ENCODE results near the gene F13A1. TPM values are rescaled to one million over a fixed set of nuclear protein-coding genes. Genes with fewer than 3 reads are reported as not detected.
"Not testable (repeated sequence)": the region's sequence is repeated elsewhere in the genome, so short reads cannot be mapped to it uniquely, and the experiment has no call there.

Gene F13A1
- total and polyA plus RNA-seq, 2 experiments from 2014 or later: not detected

DNA sequence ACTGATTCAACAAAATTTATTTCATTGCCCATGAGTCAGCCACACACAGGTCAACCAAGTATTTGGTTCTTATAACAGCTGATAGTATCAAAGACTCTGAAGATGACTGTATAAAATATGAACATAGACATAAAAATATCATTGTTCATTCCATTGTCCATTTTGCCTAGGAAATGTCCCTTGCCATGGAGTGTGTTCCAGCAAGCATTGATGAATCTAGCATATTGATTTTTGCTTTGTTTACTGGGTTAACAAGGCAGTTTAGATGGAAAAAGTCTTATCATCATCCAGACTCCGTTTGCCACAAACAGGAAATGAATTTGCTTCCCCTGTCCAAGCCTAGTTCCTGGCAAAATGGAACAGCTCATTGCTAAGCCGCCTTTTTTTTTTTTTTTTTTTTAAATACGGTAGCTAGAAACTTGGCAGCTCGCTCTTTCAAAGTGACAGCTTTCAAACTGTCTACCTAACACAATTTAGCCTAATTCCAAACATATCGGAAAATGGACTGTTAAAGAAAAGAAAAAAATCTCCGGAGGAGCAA is 7.5 kb downstream of the F13A1 start:
- Histone ChIP-seq H4K20me1 (ENCODE audit: insufficient read depth) (no peaks in the 10 kb centered on the region), H3K4me3 (no peak overlapping the region), H3K4me2 (ENCODE audit: unreplicated experiment) (no peak overlapping the region), H3K9me2 (ENCODE audit: insufficient read depth) (no peaks in the 10 kb centered on the region), H3K27me3 (replicated peaks; ENCODE audit: insufficient read depth) (no peaks in the 10 kb centered on the region), H3K27ac (no peak overlapping the region), H3K79me2 (ENCODE audit: insufficient read depth) (no peaks in the 10 kb centered on the region), H3K9me3 (ENCODE audit: low read depth) (no peaks in the 10 kb centered on the region), H3K4me1 (ENCODE audit: insufficient read depth) (no peaks in the 10 kb centered on the region), H3K36me3 (ENCODE audit: low read depth) (no peaks in the 10 kb centered on the region), H3F3A (ENCODE audit: insufficient read depth) (no peaks in the 10 kb centered on the region), H2AFZ (no peak overlapping the region), H3K9ac (no peak overlapping the region)
- in situ Hi-C loops (cut with MboI): no loop called here
- no peak for DNase-seq
- TF ChIP-seq EZH2 (IDR thresholded peaks at IDR 0.05; ENCODE audit: insufficient read depth, poor library complexity, severe bottlenecking): no peak
- no peak for TF ChIP-seq EZH2phosphoT487 (IDR thresholded peaks at IDR 0.05; ENCODE audit: insufficient read depth, low read depth)
- 11 to 20% methylated on average over 6 of the region's 6 CpGs for WGBS, 2 experiments (ENCODE audit: low coverage in 1 of 2, low lambda C conversion rate in 2 of 2, missing lambda C conversion rate in 2 of 2)

DNA sequence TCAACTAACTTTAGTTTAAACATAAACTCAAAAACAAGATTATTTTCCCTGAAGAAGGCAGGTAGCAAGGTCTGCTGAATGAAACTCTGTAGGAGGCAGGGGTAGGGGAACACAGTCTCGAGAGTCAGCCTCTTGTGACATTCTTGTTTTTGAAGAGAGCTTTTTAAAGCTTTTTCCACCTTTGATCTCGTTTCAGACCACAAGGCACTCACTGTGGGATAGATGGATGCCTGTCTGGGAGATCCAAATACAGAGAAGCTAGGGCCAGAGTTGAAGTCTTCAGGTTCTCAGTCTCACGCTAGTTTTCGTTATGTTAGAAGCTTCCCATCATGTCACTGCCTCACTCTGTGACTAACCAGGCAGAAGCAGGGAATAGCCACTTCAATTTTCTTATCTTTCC is 14.9 kb downstream of the F13A1 start:
- no peak overlapping the region for H3K4me3 ChIP-seq
- DNase-seq: no peak
- H3K4me1 ChIP-seq (ENCODE audit: insufficient read depth): no peaks in the 10 kb centered on the region
- no peaks in the 10 kb centered on the region for H3K27me3 ChIP-seq (replicated peaks; ENCODE audit: insufficient read depth)
- TF ChIP-seq EZH2phosphoT487 (IDR thresholded peaks at IDR 0.05; ENCODE audit: insufficient read depth, low read depth) (no peak), EZH2 (IDR thresholded peaks at IDR 0.05; ENCODE audit: insufficient read depth, poor library complexity, severe bottlenecking) (no peak)
- in situ Hi-C loops (cut with MboI): no loop called here
- no peaks in the 10 kb centered on the region for H4K20me1 ChIP-seq (ENCODE audit: insufficient read depth)
- no peaks in the 10 kb centered on the region for H3K9me2 ChIP-seq (ENCODE audit: insufficient read depth)
- no peaks in the 10 kb centered on the region for H3K9me3 ChIP-seq (ENCODE audit: low read depth)
- H3F3A ChIP-seq (ENCODE audit: insufficient read depth): no peaks in the 10 kb centered on the region
- no peak overlapping the region for H3K4me2 ChIP-seq (ENCODE audit: unreplicated experiment)
- H2AFZ ChIP-seq: no peak overlapping the region
- 53 to 54% methylated on average over 4 of the region's 4 CpGs for WGBS, 2 experiments (ENCODE audit: low coverage in 1 of 2, low lambda C conversion rate in 2 of 2, missing lambda C conversion rate in 2 of 2)
- no peak overlapping the region for H3K9ac ChIP-seq
- H3K36me3 ChIP-seq (ENCODE audit: low read depth): no peaks in the 10 kb centered on the region
- no peak overlapping the region for H3K27ac ChIP-seq
- no peaks in the 10 kb centered on the region for H3K79me2 ChIP-seq (ENCODE audit: insufficient read depth)

DNA sequence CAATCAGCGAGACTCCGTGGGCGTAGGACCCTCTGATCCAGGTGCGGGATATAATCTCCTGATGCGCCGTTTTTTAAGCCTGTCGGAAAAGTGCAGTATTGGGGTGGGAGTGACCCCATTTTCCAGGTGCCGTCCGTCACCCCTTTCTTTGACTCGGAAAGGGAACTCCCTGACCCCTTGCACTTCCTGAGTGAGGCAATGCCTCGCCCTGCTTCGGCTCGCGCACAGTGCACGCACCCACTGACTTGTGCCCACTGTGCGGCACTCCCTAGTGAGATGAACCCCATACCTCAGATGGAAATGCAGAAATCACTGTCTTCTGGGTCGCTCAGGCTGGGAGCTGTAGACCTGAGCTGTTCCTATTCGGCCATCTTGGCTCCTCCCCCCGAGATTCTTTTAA is 20.1 kb downstream of the F13A1 start:
- H3K4me1 ChIP-seq (ENCODE audit: insufficient read depth); H3K4me2 ChIP-seq (ENCODE audit: unreplicated experiment); H3K36me3 ChIP-seq (ENCODE audit: low read depth); H3K9ac ChIP-seq; H3K4me3 ChIP-seq; H3K9me2 ChIP-seq (ENCODE audit: insufficient read depth); H3K27ac ChIP-seq; H2AFZ ChIP-seq; H4K20me1 ChIP-seq (ENCODE audit: insufficient read depth); H3K9me3 ChIP-seq (ENCODE audit: low read depth); DNase-seq; H3F3A ChIP-seq (ENCODE audit: insufficient read depth); in situ Hi-C loops (cut with MboI); H3K79me2 ChIP-seq (ENCODE audit: insufficient read depth); H3K27me3 ChIP-seq (replicated peaks; ENCODE audit: insufficient read depth): not testable (repeated sequence)
- 69 to 70% methylated on average over 15 to 19 of the region's 19 CpGs for WGBS, 2 experiments (ENCODE audit: low coverage in 1 of 2, low lambda C conversion rate in 2 of 2, missing lambda C conversion rate in 2 of 2)

DNA sequence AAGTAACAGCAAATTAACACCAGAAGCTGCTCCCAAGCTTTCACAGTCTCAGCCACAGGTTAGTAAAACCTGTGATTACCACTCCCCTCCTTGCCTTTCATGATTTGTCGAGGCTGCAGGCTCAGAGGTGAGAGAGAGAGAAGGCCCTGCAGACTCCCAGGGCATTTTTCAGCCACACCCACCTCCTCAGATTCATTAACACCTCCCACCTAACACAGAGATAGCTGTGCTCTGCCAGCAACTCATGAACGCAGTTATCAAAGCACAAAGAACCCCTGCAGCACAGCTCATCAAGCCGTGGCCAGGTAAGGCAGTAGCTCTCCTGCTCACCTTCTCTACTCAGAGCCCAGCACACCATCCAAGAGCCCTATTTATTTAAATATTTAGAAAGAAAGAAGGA is 27.1 kb downstream of the F13A1 start:
- no peak for TF ChIP-seq EZH2phosphoT487 (IDR thresholded peaks at IDR 0.05; ENCODE audit: insufficient read depth, low read depth)
- TF ChIP-seq EZH2 (IDR thresholded peaks at IDR 0.05; ENCODE audit: insufficient read depth, poor library complexity, severe bottlenecking): no peak
- H3F3A ChIP-seq (ENCODE audit: insufficient read depth): no peaks in the 10 kb centered on the region
- in situ Hi-C loops (cut with MboI): no loop called here

DNA sequence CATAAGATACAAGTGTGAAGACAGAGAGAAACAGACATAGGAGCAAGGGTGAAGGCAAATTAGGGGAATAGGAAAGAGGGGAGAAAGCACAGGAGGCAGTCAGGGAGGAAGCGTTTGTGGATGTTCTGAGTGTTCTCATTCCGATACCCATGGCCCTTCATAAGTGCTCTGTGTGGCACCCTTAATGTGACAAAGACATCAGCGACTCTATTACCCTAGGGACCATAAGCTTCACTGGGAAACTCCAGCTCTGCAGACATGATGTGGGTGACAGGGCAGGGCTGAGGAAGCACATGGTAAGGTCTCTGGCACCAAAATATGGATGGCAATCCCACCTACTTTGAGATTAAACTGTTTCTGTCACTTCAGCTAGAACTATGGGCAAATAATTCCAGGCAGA is 33.0 kb downstream of the F13A1 start:
- H3K9ac ChIP-seq: no peak overlapping the region
- no peaks in the 10 kb centered on the region for H3K36me3 ChIP-seq (ENCODE audit: low read depth)
- no peak overlapping the region for H3K27ac ChIP-seq
- no peaks in the 10 kb centered on the region for H3K4me1 ChIP-seq (ENCODE audit: insufficient read depth)
- WGBS, 2 experiments (ENCODE audit: low coverage in 1 of 2, low lambda C conversion rate in 2 of 2, missing lambda C conversion rate in 2 of 2): 70 to 84% methylated on average over 3 of the region's 3 CpGs
- H3K79me2 ChIP-seq (ENCODE audit: insufficient read depth): no peaks in the 10 kb centered on the region
- in situ Hi-C loops (cut with MboI): no loop called here
- H3K9me3 ChIP-seq (ENCODE audit: low read depth): no peaks in the 10 kb centered on the region
- no peak overlapping the region for H3K4me3 ChIP-seq
- H3K9me2 ChIP-seq (ENCODE audit: insufficient read depth): no peaks in the 10 kb centered on the region
- H4K20me1 ChIP-seq (ENCODE audit: insufficient read depth): no peaks in the 10 kb centered on the region
- no peak for DNase-seq
- no peaks in the 10 kb centered on the region for H3F3A ChIP-seq (ENCODE audit: insufficient read depth)
- H3K27me3 ChIP-seq (replicated peaks; ENCODE audit: insufficient read depth): no peaks in the 10 kb centered on the region; the same call in 1 of the 2 replicates
- no peak overlapping the region for H2AFZ ChIP-seq
- TF ChIP-seq EZH2 (IDR thresholded peaks at IDR 0.05; ENCODE audit: insufficient read depth, poor library complexity, severe bottlenecking) (no peak), EZH2phosphoT487 (IDR thresholded peaks at IDR 0.05; ENCODE audit: insufficient read depth, low read depth) (no peak)
- H3K4me2 ChIP-seq (ENCODE audit: unreplicated experiment): no peak overlapping the region

More for the DNA sequence above, 27.1 kb downstream of the F13A1 start:
- Histone ChIP-seq H3K4me3 (no peak overlapping the region), H3K27me3 (replicated peaks; ENCODE audit: insufficient read depth) (no peaks in the 10 kb centered on the region), H3K4me2 (ENCODE audit: unreplicated experiment) (no peak overlapping the region), H3K9ac (no peak overlapping the region), H3K36me3 (ENCODE audit: low read depth) (no peaks in the 10 kb centered on the region), H3K27ac (no peak overlapping the region), H3K79me2 (ENCODE audit: insufficient read depth) (no peaks in the 10 kb centered on the region), H3K4me1 (ENCODE audit: insufficient read depth) (no peaks in the 10 kb centered on the region), H2AFZ (no peak overlapping the region), H3K9me2 (ENCODE audit: insufficient read depth) (no peaks in the 10 kb centered on the region), H3K9me3 (ENCODE audit: low read depth) (no peaks in the 10 kb centered on the region), H4K20me1 (ENCODE audit: insufficient read depth) (no peaks in the 10 kb centered on the region)
- 26 to 41% methylated on average over 3 of the region's 3 CpGs for WGBS, 2 experiments (ENCODE audit: low coverage in 1 of 2, low lambda C conversion rate in 2 of 2, missing lambda C conversion rate in 2 of 2)
- DNase-seq: no peak
